HUES64 (cell line): ENCODE data around the gene BCL2L12.
"Not testable (repeated sequence)": the region's sequence is repeated elsewhere in the genome, so short reads cannot be mapped to it uniquely, and the experiment has no call there.

ENCODE experiments used
- H3K27ac ChIP-seq: 2 replicates; pipeline ENCODE4 v1.7.0; 2013; ENCODE audit warnings: low read depth, low read length, inconsistent platforms
- H3K27me3 ChIP-seq: 2 replicates; pipeline ENCODE4 v1.6.1; 2013; ENCODE audit warnings: mild to moderate bottlenecking, low read length; ENCODE audit not compliant: insufficient read depth
- H3K36me3 ChIP-seq: 2 replicates; pipeline ENCODE4 v1.6.1; 2013; ENCODE audit warnings: mild to moderate bottlenecking, low read length; ENCODE audit not compliant: insufficient read depth
- H3K4me1 ChIP-seq: 2 replicates; pipeline ENCODE4 v1.6.1; 2013; ENCODE audit warnings: mild to moderate bottlenecking, low read length, moderate library complexity; ENCODE audit not compliant: insufficient read depth
- H3K4me3 ChIP-seq: 2 replicates; pipeline ENCODE4 v1.5.1; 2013; ENCODE audit warnings: mild to moderate bottlenecking, low read length, moderate library complexity
- H3K9ac ChIP-seq: 2 replicates; pipeline ENCODE4 v1.6.1; 2013; ENCODE audit warnings: mild to moderate bottlenecking, low read depth, low read length
- H3K9me3 ChIP-seq: 2 replicates; pipeline ENCODE4 v1.6.1; 2013; ENCODE audit warnings: low read depth, low read length; ENCODE audit not compliant: insufficient read depth
- WGBS: fragments of 150-250, 120-280 bp; methylation state at CpG from one replicate; pipeline ENCODE4 v1.1.7; 2013; ENCODE audit warnings: missing lambda C conversion rate; 5-methylcytosine and 5-hydroxymethylcytosine counted together

BCL2L12 gene

GRCh38 chr19:49704888-49705642 lies 39.3 kb downstream of the BCL2L12 start:
- Histone ChIP-seq H3K27ac (no peak overlapping the region), H3K36me3 (peaks cover 20% of the 10 kb centered on the region), H3K27me3 (peaks cover 5% of the 10 kb centered on the region; the same call in 1 of the 2 replicates), H3K4me1 (no peaks in the 10 kb centered on the region), H3K9ac (no peak overlapping the region), H3K4me3 (no peak overlapping the region), H3K9me3 (no peaks in the 10 kb centered on the region)
- WGBS = 95% methylated on average over 22 of the region's 22 CpGs

GRCh38 chr19:49705919-49706318 lies 40.2 kb downstream of the BCL2L12 start:
- H3K4me1 ChIP-seq = no peaks in the 10 kb centered on the region
- H3K9me3 ChIP-seq = no peaks in the 10 kb centered on the region
- no peak overlapping the region for H3K4me3 ChIP-seq
- H3K36me3 ChIP-seq = peaks cover 27% of the 10 kb centered on the region
- no peak overlapping the region for H3K9ac ChIP-seq
- 94% methylated on average over 16 of the region's 16 CpGs for WGBS
- no peak overlapping the region for H3K27ac ChIP-seq
- H3K27me3 ChIP-seq = peaks cover 5% of the 10 kb centered on the region; the same call in 1 of the 2 replicates

GRCh38 chr19:49710372-49710951 lies 44.7 kb downstream of the BCL2L12 start:
- Histone ChIP-seq H3K36me3 (peaks cover 26% of the 10 kb centered on the region), H3K9ac (no peak overlapping the region), H3K4me1 (no peaks in the 10 kb centered on the region), H3K27ac (no peak overlapping the region), H3K9me3 (no peaks in the 10 kb centered on the region), H3K4me3 (no peak overlapping the region), H3K27me3 (no peaks in the 10 kb centered on the region)
- 93% methylated on average over 20 of the region's 20 CpGs for WGBS

- Histone ChIP-seq H3K27ac (no peak overlapping the region), H3K4me1 (no peaks in the 10 kb centered on the region), H3K4me3 (no peak overlapping the region), H3K36me3 (peaks cover 18% of the 10 kb centered on the region), H3K27me3 (no peaks in the 10 kb centered on the region), H3K9me3 (no peaks in the 10 kb centered on the region), H3K9ac (no peak overlapping the region)
- 69% methylated on average over 20 of the region's 20 CpGs for WGBS
Observed at GRCh38 chr19:49712397-49712859, 46.7 kb downstream of the BCL2L12 start.

GRCh38 chr19:49713236-49713845 lies 47.6 kb downstream of the BCL2L12 start:
- no peak overlapping the region for H3K4me3 ChIP-seq
- H3K9me3 ChIP-seq = no peaks in the 10 kb centered on the region
- H3K27ac ChIP-seq = no peak overlapping the region

GRCh38 chr19:49716154-49716553 lies 50.4 kb downstream of the BCL2L12 start:
- Histone ChIP-seq H3K36me3 (peaks cover 5% of the 10 kb centered on the region; the same call in 1 of the 2 replicates), H3K4me3 (no peak overlapping the region), H3K9ac (no peak overlapping the region), H3K4me1 (no peaks in the 10 kb centered on the region), H3K9me3 (no peaks in the 10 kb centered on the region), H3K27ac (no peak overlapping the region), H3K27me3 (no peaks in the 10 kb centered on the region)
- 80% methylated on average over 3 of the region's 3 CpGs for WGBS

More at GRCh38 chr19:49713236-49713845, 47.6 kb downstream of the BCL2L12 start:
- WGBS = 86% methylated on average over 8 of the region's 8 CpGs
- Histone ChIP-seq H3K27me3 (no peaks in the 10 kb centered on the region), H3K36me3 (peaks cover 15% of the 10 kb centered on the region), H3K4me1 (no peaks in the 10 kb centered on the region), H3K9ac (no peak overlapping the region)

- H3K9me3 ChIP-seq = no peaks in the 10 kb centered on the region
Observed at GRCh38 chr19:49718511-49718910, 52.8 kb downstream of the BCL2L12 start.

GRCh38 chr19:49718991-49719390 lies 53.3 kb downstream of the BCL2L12 start:
- Histone ChIP-seq H3K9ac (no peak overlapping the region), H3K27me3 (no peaks in the 10 kb centered on the region), H3K9me3 (no peaks in the 10 kb centered on the region), H3K27ac (no peak overlapping the region), H3K4me3 (no peak overlapping the region), H3K36me3 (no peaks in the 10 kb centered on the region), H3K4me1 (no peaks in the 10 kb centered on the region)
- 76% methylated on average over 6 of the region's 6 CpGs for WGBS

More at GRCh38 chr19:49718511-49718910, 52.8 kb downstream of the BCL2L12 start:
- H3K27me3 ChIP-seq = no peaks in the 10 kb centered on the region
- no peak overlapping the region for H3K9ac ChIP-seq
- H3K27ac ChIP-seq = no peak overlapping the region
- H3K4me1 ChIP-seq = no peaks in the 10 kb centered on the region
- 92% methylated on average over 8 of the region's 8 CpGs for WGBS
- H3K4me3 ChIP-seq = no peak overlapping the region
- peaks cover 2% of the 10 kb centered on the region; the same call in 1 of the 2 replicates for H3K36me3 ChIP-seq

- H3K9ac ChIP-seq, H3K27me3 ChIP-seq, H3K4me3 ChIP-seq, H3K36me3 ChIP-seq, H3K9me3 ChIP-seq, H3K4me1 ChIP-seq, H3K27ac ChIP-seq: not testable (repeated sequence)
- 88% methylated on average over 22 of the region's 22 CpGs for WGBS
Observed at GRCh38 chr19:49719420-49719819, 53.7 kb downstream of the BCL2L12 start.
